CD14-positive monocyte (primary cell): Measurements from ENCODE around the gene CSTF3. TPM values are rescaled to one million over a fixed set of nuclear protein-coding genes. Genes with fewer than 3 reads are reported as not detected.
"Not testable (repeated sequence)": the region's sequence is repeated elsewhere in the genome, so short reads cannot be mapped to it uniquely, and the experiment has no call there.

Source experiments
- DNase-seq, 3 donors: peaks; one replicate each; pipeline ENCODE4 v3.0.0-alpha.2; 2011 to 2022
- H2AFZ ChIP-seq: 2 replicates; pipeline ENCODE4 v1.6.0; 2012; ENCODE audit warnings: mild to moderate bottlenecking, low read depth, low read length, inconsistent platforms; ENCODE audit not compliant: insufficient read depth, poor library complexity, severe bottlenecking
- H3K27ac ChIP-seq, 2 donors: 1 replicate in 1 of 2; 2 replicates in 1 of 2; pipeline ENCODE4 v1.5.1; 2012 to 2013; ENCODE audit warnings: low read length in 2 of 2, control low read depth in 1 of 2, inconsistent platforms in 1 of 2, low read depth in 1 of 2, mild to moderate bottlenecking in 1 of 2
- H3K27me3 ChIP-seq, 2 donors: one replicate each; pipeline versions ENCODE4 v1.6.0 to v1.6.1; 2011 to 2013; ENCODE audit warnings: low read length in 2 of 2; ENCODE audit not compliant: control insufficient read depth in 2 of 2, insufficient read depth in 2 of 2
- H3K36me3 ChIP-seq, 2 donors: replicated peaks in 1 of 2; 1 replicate in 1 of 2; 2 replicates in 1 of 2; pipeline versions ENCODE4 v1.5.1 to v1.6.1; 2012 to 2013; ENCODE audit warnings: low read length in 2 of 2, control low read depth in 1 of 2, inconsistent platforms in 1 of 2, mild to moderate bottlenecking in 1 of 2; ENCODE audit not compliant: insufficient read depth in 2 of 2, control insufficient read depth in 1 of 2
- H3K4me1 ChIP-seq, 2 donors: 1 replicate in 1 of 2; 2 replicates in 1 of 2; pipeline versions ENCODE4 v1.5.1 to v1.6.1; 2012 to 2013; ENCODE audit warnings: low read length in 2 of 2, control low read depth in 1 of 2, inconsistent platforms in 1 of 2, mild to moderate bottlenecking in 1 of 2, moderate library complexity in 1 of 2; ENCODE audit not compliant: insufficient read depth in 2 of 2, control insufficient read depth in 1 of 2
- H3K4me2 ChIP-seq: replicated peaks from 2 replicates; pipeline ENCODE3; 2012; ENCODE audit warnings: low read length, moderate library complexity, mild to moderate bottlenecking; ENCODE audit not compliant: poor library complexity, severe bottlenecking; ENCODE audit errors: extremely low read depth
- H3K4me3 ChIP-seq, 3 experiments: fragments of 200-600 bp in 1 of 3; sonication (generic) in 1 of 3; replicated peaks in 1 of 3; 1 replicate in 2 of 3; 2 replicates in 1 of 3; pipeline ENCODE4 v1.5.1; 2011 to 2013; ENCODE audit warnings: low read length in 3 of 3, mild to moderate bottlenecking in 3 of 3, control low read depth in 2 of 3, low read depth in 2 of 3, inconsistent platforms in 1 of 3, moderate library complexity in 1 of 3
- H3K79me2 ChIP-seq: 2 replicates; pipeline ENCODE4 v1.6.0; 2012; ENCODE audit warnings: mild to moderate bottlenecking, control low read depth, inconsistent platforms, low read length, moderate library complexity; ENCODE audit not compliant: insufficient read depth
- H3K9ac ChIP-seq: 2 replicates; pipeline ENCODE4 v1.6.0; 2017; ENCODE audit warnings: low read length, mild to moderate bottlenecking; ENCODE audit not compliant: insufficient read depth, poor library complexity, severe bottlenecking
- H3K9me3 ChIP-seq, 2 donors: replicated peaks in 1 of 2; 1 replicate in 1 of 2; 2 replicates in 1 of 2; pipeline versions ENCODE4 v1.5.1 to v1.6.1; 2012 to 2013; ENCODE audit warnings: low read length in 2 of 2, control low read depth in 1 of 2; ENCODE audit not compliant: control insufficient read depth in 1 of 2, insufficient read depth in 1 of 2
- H4K20me1 ChIP-seq: 2 replicates; pipeline ENCODE4 v1.6.0; 2012; ENCODE audit warnings: mild to moderate bottlenecking, low read length, control low read depth, moderate library complexity; ENCODE audit not compliant: insufficient read depth
- H3K27ac Mint-ChIP-seq, 7 donors: one replicate each; pipeline ENCODE4 v1.8.0; 2020; ENCODE audit warnings: mild to moderate bottlenecking in 7 of 7, mixed read lengths in 7 of 7, moderate library complexity in 6 of 7, inconsistent platforms in 2 of 7
- H3K27me3 Mint-ChIP-seq, 3 donors: one replicate each; pipeline ENCODE4 v1.8.0; 2021 to 2022; ENCODE audit warnings: low read depth in 3 of 3, mild to moderate bottlenecking in 3 of 3, mixed read lengths in 3 of 3, moderate library complexity in 3 of 3, inconsistent platforms in 1 of 3
- H3K36me3 Mint-ChIP-seq, 2 donors: one replicate each; pipeline ENCODE4 v1.8.0; 2020; ENCODE audit warnings: mixed read lengths in 2 of 2, inconsistent platforms in 1 of 2, mild to moderate bottlenecking in 1 of 2
- H3K4me1 Mint-ChIP-seq: one replicate; pipeline ENCODE4 v1.8.0; 2020; ENCODE audit warnings: mild to moderate bottlenecking, mixed read lengths
- H3K4me3 Mint-ChIP-seq, 2 donors: one replicate each; pipeline ENCODE4 v1.8.0; 2020; ENCODE audit warnings: mild to moderate bottlenecking in 2 of 2, mixed read lengths in 2 of 2, moderate library complexity in 1 of 2
- H3K9me3 Mint-ChIP-seq, 7 donors: one replicate each; pipeline ENCODE4 v1.8.0; 2020 to 2022; ENCODE audit warnings: mixed read lengths in 7 of 7, mild to moderate bottlenecking in 6 of 7, moderate library complexity in 6 of 7, inconsistent platforms in 2 of 7
- WGBS: methylation state at CpG from one replicate; pipeline ENCODE4 v1.1.5; 2013; ENCODE audit warnings: missing lambda C conversion rate; ENCODE audit not compliant: insufficient coverage; 5-methylcytosine and 5-hydroxymethylcytosine counted together
- intact Hi-C, 2 donors: fragments of 100-400 bp; cut with micrococcal nuclease; formaldehyde crosslinking; loops; one replicate each; pipeline versions ENCODE4 v1.15.0 to v1.15.1; 2023
- polyA plus RNA-seq, 3 donors: library from polyadenylated mRNA; depleted of rRNA in 1 of 3; unstranded in 2 of 3; stranded (reverse) in 1 of 3; fragments of 300-500 nt in 2 of 3; fragments of >200 nt in 1 of 3; fragmentation: Illumina TruSeq in 2 of 3; gene quantifications; 1 replicate in 2 of 3; 2 replicates in 1 of 3; pipeline ENCODE4 v1.2.3, GENCODE V29; 2012 to 2021
- TF ChIP-seq, protein P1 (sequence below): fragments of 200-600 bp; IDR thresholded peaks from one replicate; pipeline ENCODE4 v1.8.0; 2022; ENCODE audit warnings: antibody characterized with exemption, mild to moderate bottlenecking

The CSTF3 gene
- polyA plus RNA-seq, 3 donors = 6.9 to 12.1 (median 7.1) TPM

- Histone ChIP-seq H4K20me1 (no peaks in the 10 kb centered on the region), H3K4me3 (no peak overlapping the region), H3K36me3 (peaks cover 34 to 59% of the 10 kb centered on the region in 2 donors), H3K79me2 (peaks cover 25% of the 10 kb centered on the region), H2AFZ (no peak overlapping the region), H3K27me3 (no peaks in the 10 kb centered on the region), H3K4me2 (no peak overlapping the region), H3K27ac (no peak overlapping the region), H3K9me3 (no peaks in the 10 kb centered on the region), H3K9ac (no peak overlapping the region), H3K4me1 (peaks cover 17 to 19% of the 10 kb centered on the region in 2 donors)
- Mint-ChIP-seq H3K27ac (peak overlapping the region in 1 of 7 donors; percentile 23), H3K36me3 (peaks cover 48 to 63% of the 10 kb centered on the region in 2 donors), H3K4me3 (no peak overlapping the region), H3K27me3 (no peaks in the 10 kb centered on the region), H3K9me3 (no peaks in the 10 kb centered on the region), H3K4me1 (peaks cover 19% of the 10 kb centered on the region)
- DNase-seq = no peak
- intact Hi-C loops = no loop called here
- TF ChIP-seq, protein P1, sequence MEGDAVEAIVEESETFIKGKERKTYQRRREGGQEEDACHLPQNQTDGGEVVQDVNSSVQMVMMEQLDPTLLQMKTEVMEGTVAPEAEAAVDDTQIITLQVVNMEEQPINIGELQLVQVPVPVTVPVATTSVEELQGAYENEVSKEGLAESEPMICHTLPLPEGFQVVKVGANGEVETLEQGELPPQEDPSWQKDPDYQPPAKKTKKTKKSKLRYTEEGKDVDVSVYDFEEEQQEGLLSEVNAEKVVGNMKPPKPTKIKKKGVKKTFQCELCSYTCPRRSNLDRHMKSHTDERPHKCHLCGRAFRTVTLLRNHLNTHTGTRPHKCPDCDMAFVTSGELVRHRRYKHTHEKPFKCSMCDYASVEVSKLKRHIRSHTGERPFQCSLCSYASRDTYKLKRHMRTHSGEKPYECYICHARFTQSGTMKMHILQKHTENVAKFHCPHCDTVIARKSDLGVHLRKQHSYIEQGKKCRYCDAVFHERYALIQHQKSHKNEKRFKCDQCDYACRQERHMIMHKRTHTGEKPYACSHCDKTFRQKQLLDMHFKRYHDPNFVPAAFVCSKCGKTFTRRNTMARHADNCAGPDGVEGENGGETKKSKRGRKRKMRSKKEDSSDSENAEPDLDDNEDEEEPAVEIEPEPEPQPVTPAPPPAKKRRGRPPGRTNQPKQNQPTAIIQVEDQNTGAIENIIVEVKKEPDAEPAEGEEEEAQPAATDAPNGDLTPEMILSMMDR = no peak
Observed at GRCh38 chr11:33055375-33055774, 105.9 kb downstream of the CSTF3 start.

GRCh38 chr11:33052231-33052630 is 109.0 kb downstream of the CSTF3 start:
- Histone ChIP-seq H3K4me1 (peaks cover 41 to 44% of the 10 kb centered on the region in 2 donors), H3K4me2 (peak overlapping the region; percentile 57), H4K20me1 (no peaks in the 10 kb centered on the region), H2AFZ (peak overlapping the region; percentile 65), H3K36me3 (peaks cover 13 to 28% of the 10 kb centered on the region in 2 donors), H3K27ac (peak overlapping the region; percentile 80 to 83), H3K4me3 (peak overlapping the region in 1 of 3 experiments; percentile 50), H3K27me3 (no peaks in the 10 kb centered on the region), H3K9ac (peak overlapping the region; percentile 30), H3K79me2 (peaks cover 27% of the 10 kb centered on the region), H3K9me3 (no peaks in the 10 kb centered on the region)
- Mint-ChIP-seq H3K9me3 (no peaks in the 10 kb centered on the region), H3K4me1 (peaks cover 42% of the 10 kb centered on the region), H3K4me3 (peak overlapping the region in 1 of 2 donors; percentile 62), H3K36me3 (peaks cover 29 to 38% of the 10 kb centered on the region in 2 donors), H3K27ac (peak overlapping the region; percentile 82 to 97 (median 90)), H3K27me3 (no peaks in the 10 kb centered on the region)
- peak in 2 of 3 donors; percentile 65 to 73 for DNase-seq
- TF ChIP-seq, protein P1 = no peak
- WGBS = no CpG with 5 or more reads among the region's 2 CpGs
- intact Hi-C loops = no loop called here

GRCh38 chr11:33049565-33050408 is 111.5 kb downstream of the CSTF3 start:
- peaks cover 43% of the 10 kb centered on the region for H3K4me1 Mint-ChIP-seq
- DNase-seq, H3K9me3 Mint-ChIP-seq, H3K4me3 Mint-ChIP-seq, H3K4me3 ChIP-seq, H3K4me2 ChIP-seq, intact Hi-C loops, H3K9ac ChIP-seq, H2AFZ ChIP-seq, H3K9me3 ChIP-seq, H4K20me1 ChIP-seq, H3K27me3 Mint-ChIP-seq, H3K27me3 ChIP-seq: not testable (repeated sequence)
- Histone ChIP-seq H3K36me3 (peaks cover 16 to 31% of the 10 kb centered on the region in 2 donors), H3K4me1 (peaks cover 41 to 44% of the 10 kb centered on the region in 2 donors), H3K79me2 (peaks cover 27% of the 10 kb centered on the region), H3K27ac (peak overlapping the region; percentile 54 to 62)
- peak overlapping the region; percentile 75 to 93 (median 84) for H3K27ac Mint-ChIP-seq
- H3K36me3 Mint-ChIP-seq = peaks cover 27 to 43% of the 10 kb centered on the region in 2 donors
- WGBS = 100% methylated on average over 1 of the region's 3 CpGs
